C4-2B (cell line): ENCODE measurements around the gene NUB1.

Experiments
- CTCF ChIP-seq: fragments of 450-650 bp; conservative IDR thresholded peaks from 2 replicates; pipeline ENCODE4 v1.5.1; 2017; ENCODE audit warnings: mild to moderate bottlenecking
- ZFX ChIP-seq: fragments of 450-650 bp; IDR thresholded peaks from 2 replicates; pipeline ENCODE4 v1.6.1; 2017

DNA sequence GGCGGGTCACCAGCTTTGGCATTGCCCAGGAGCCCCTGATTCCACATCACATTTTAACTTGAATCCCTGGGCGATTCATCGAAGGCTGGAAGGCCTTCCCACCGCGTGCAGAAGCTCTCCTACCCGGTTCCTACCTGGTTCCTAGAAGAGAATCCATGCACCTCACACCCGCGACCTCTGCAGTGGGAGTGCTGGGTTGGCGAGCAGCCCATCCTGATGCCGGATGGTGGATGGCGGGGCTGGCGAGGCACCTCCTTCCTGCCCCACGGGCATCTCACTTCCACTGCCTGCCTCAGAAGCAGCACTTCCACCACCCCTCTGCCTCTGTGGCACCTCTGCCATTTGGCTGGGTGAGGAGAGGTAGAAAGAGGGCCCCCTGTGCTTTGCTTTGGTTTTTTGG, 32.0 kb downstream of the NUB1 start:
- TF ChIP-seq CTCF (no peak), ZFX (no peak)
